ENCODE results near the gene QRFP.

QRFP gene

GRCh38 chr9:130892477-130893304, 3.9 kb downstream of the QRFP start:
- H3K9ac ChIP-seq (ENCODE audit: low read length): no peak overlapping the region
- H3K4me3 ChIP-seq (ENCODE audit: insufficient read depth, low read length, poor library complexity, severe bottlenecking): no peak overlapping the region
- TF ChIP-seq CTCF (IDR thresholded peaks at IDR 0.05; ENCODE audit: insufficient read depth, low read length, poor library complexity, severe bottlenecking): no peak
- no peak for TF ChIP-seq EZH2phosphoT487 (conservative IDR thresholded peaks at IDR 0.05; ENCODE audit: low read length)
- H3K27me3 ChIP-seq (ENCODE audit: low read length): no peaks in the 10 kb centered on the region
- no peak overlapping the region for H3K27ac ChIP-seq (ENCODE audit: low read depth, low read length)
- H4K20me1 ChIP-seq (ENCODE audit: low read depth, low read length): no peaks in the 10 kb centered on the region
- H3K36me3 ChIP-seq (ENCODE audit: low read length): no peaks in the 10 kb centered on the region
- H3F3A ChIP-seq (ENCODE audit: insufficient read depth): no peaks in the 10 kb centered on the region
- H3K9me3 ChIP-seq (ENCODE audit: insufficient read depth, low read length): no peaks in the 10 kb centered on the region
- no peak overlapping the region for H3K4me2 ChIP-seq (ENCODE audit: low read depth, low read length, poor library complexity, severe bottlenecking)
- no peaks in the 10 kb centered on the region for H3K9me2 ChIP-seq (replicated peaks; ENCODE audit: insufficient read depth, low read length)
- H2AFZ ChIP-seq (ENCODE audit: low read depth, low read length, severe bottlenecking): no peak overlapping the region
- no peaks in the 10 kb centered on the region for H3K79me2 ChIP-seq (ENCODE audit: insufficient read depth, low read length)

GRCh38 chr9:130891688-130892476, 4.7 kb downstream of the QRFP start:
- H3K9ac ChIP-seq (ENCODE audit: low read length): no peak overlapping the region
- TF ChIP-seq EZH2phosphoT487 (conservative IDR thresholded peaks at IDR 0.05; ENCODE audit: low read length): no peak
- no peak for TF ChIP-seq CTCF (IDR thresholded peaks at IDR 0.05; ENCODE audit: insufficient read depth, low read length, poor library complexity, severe bottlenecking)
- H3K27me3 ChIP-seq (ENCODE audit: low read length): no peaks in the 10 kb centered on the region
- H3K9me2 ChIP-seq (replicated peaks; ENCODE audit: insufficient read depth, low read length): no peaks in the 10 kb centered on the region
- no peaks in the 10 kb centered on the region for H3K79me2 ChIP-seq (ENCODE audit: insufficient read depth, low read length)
- H3K4me3 ChIP-seq (ENCODE audit: insufficient read depth, low read length, poor library complexity, severe bottlenecking): no peak overlapping the region
- no peaks in the 10 kb centered on the region for H3F3A ChIP-seq (ENCODE audit: insufficient read depth)
- no peak overlapping the region for H3K27ac ChIP-seq (ENCODE audit: low read depth, low read length)
- no peaks in the 10 kb centered on the region for H3K9me3 ChIP-seq (ENCODE audit: insufficient read depth, low read length)
- H3K36me3 ChIP-seq (ENCODE audit: low read length): no peaks in the 10 kb centered on the region
- H2AFZ ChIP-seq (ENCODE audit: low read depth, low read length, severe bottlenecking): no peak overlapping the region
- H3K4me2 ChIP-seq (ENCODE audit: low read depth, low read length, poor library complexity, severe bottlenecking): no peak overlapping the region
- no peaks in the 10 kb centered on the region for H4K20me1 ChIP-seq (ENCODE audit: low read depth, low read length)

- Histone ChIP-seq H3K27ac (ENCODE audit: low read depth, low read length) (no peak overlapping the region), H3K9me3 (ENCODE audit: insufficient read depth, low read length) (no peaks in the 10 kb centered on the region), H3F3A (ENCODE audit: insufficient read depth) (no peaks in the 10 kb centered on the region), H4K20me1 (ENCODE audit: low read depth, low read length) (no peaks in the 10 kb centered on the region), H3K4me2 (ENCODE audit: low read depth, low read length, poor library complexity, severe bottlenecking) (no peak overlapping the region), H3K27me3 (ENCODE audit: low read length) (no peaks in the 10 kb centered on the region), H3K9ac (ENCODE audit: low read length) (no peak overlapping the region), H2AFZ (ENCODE audit: low read depth, low read length, severe bottlenecking) (no peak overlapping the region), H3K36me3 (ENCODE audit: low read length) (no peaks in the 10 kb centered on the region), H3K4me3 (ENCODE audit: insufficient read depth, low read length, poor library complexity, severe bottlenecking) (no peak overlapping the region), H3K9me2 (replicated peaks; ENCODE audit: insufficient read depth, low read length) (no peaks in the 10 kb centered on the region), H3K79me2 (ENCODE audit: insufficient read depth, low read length) (no peaks in the 10 kb centered on the region)
- TF ChIP-seq CTCF (IDR thresholded peaks at IDR 0.05; ENCODE audit: insufficient read depth, low read length, poor library complexity, severe bottlenecking): no peak
Observed at GRCh38 chr9:130890870-130891687, 5.5 kb downstream of the QRFP start.

All from SU-DHL-6 (cell line).